NCI-H1092 treated with DMSO at 0.1 percent for 48 hours (cell line): ENCODE results near the gene CFC1.
"Not testable (repeated sequence)": the region's sequence is repeated elsewhere in the genome, so short reads cannot be mapped to it uniquely, and the experiment has no call there.

Experiments
- DNase-seq: peaks from one replicate; lab custom pipeline; 2025; lab: John Stamatoyannopoulos, UW

CFC1 gene

GRCh38 chr2:130599393-130599792 is at the start of gene CFC1:
CFC1 (minus strand) TSS chr2:130599575; CDS start chr2:130599287, 288 bp downstream.
- DNase-seq, result not testable (repeated sequence)

DNA sequence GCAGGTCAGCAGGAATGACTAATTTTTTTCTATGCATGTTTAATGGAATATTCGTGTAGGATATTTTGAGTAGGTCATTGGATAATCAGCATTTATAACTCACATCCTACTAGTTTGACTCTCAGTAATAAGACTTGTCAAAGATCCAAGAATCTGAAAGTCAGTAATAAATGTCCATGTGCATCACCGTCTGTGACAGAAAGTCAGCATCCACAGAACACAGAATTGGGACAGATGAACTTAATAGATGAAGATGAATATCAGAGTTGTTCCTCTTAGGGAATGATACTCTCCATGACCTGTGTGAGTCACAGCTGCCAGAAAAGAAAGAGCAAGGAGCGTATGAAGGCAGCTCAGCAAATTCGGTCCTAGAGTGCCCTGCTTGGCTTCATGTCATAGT is 42.3 kb upstream of the CFC1 start:
- not testable (repeated sequence) for DNase-seq

DNA sequence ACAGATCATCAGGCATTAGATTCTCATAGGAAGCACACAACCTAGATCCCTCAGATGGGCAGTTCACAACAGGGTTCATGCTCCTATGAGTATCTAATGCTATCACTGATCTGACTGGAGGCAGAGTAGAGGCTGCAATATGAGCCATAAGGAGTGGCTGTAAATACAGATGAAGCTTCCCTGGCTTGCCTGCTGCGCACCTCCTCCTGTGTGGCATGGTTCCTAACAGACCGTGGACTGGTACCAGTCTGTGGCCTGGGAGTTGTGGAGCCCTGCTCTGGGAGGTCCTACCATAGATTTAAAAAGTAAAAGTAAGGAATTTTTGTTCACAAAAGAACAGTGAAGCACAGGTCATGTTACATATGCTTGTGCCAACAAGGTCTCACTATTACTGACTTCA is 39.6 kb upstream of the CFC1 start:
- not testable (repeated sequence) for DNase-seq

GRCh38 chr2:130628784-130629475 is 29.6 kb upstream of the CFC1 start:
- not testable (repeated sequence) for DNase-seq

DNA sequence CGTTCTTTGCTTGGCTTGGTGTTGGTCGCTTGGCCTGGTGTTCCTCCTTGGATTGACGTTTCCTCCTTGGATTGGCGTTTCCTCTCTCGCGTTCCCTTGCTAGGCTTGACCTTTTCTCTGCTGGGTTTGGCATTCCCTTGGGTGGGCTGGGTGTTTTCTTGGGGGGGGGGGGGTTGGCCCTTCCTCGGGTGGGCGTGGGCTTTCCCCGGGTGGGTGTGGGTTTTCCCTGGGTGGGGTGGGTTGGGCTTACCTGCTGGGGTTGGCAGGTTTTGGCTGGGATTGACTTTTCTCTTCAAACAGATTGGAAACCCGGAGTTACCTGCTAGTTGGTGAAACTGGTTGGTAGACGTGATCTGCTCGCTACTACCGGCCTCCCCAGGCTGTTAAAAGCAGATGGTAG is 11.8 kb upstream of the CFC1 start, which contains the start of gene POTEJ:
Gene POTEJ, plus strand, starts transcription at position 301 of the 400 bp plus-strand sequence. Its CDS starts 93 bp downstream, at position 394.
- DNase-seq, result not testable (repeated sequence)

DNA sequence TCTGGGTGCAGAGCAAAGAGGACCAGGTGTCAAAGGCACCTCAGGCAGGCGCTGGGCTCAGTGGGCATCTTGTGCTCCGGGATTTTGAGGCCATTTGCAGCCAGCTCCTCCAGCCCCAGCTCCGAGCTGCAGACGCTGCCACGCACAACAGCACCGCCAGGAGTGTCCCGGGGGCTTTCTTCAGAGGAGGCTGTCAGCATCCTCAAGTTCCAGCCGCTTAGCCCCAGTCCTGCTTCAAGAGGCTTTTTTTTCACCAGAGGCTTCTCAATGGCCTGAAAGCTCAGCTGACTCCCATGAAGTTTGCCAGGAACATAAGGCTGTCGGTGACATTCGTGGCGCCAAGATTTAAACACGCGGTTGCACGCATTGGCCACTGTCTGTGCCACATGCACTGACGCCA is 11.1 kb upstream of the CFC1 start:
- not testable (repeated sequence) for DNase-seq

DNA sequence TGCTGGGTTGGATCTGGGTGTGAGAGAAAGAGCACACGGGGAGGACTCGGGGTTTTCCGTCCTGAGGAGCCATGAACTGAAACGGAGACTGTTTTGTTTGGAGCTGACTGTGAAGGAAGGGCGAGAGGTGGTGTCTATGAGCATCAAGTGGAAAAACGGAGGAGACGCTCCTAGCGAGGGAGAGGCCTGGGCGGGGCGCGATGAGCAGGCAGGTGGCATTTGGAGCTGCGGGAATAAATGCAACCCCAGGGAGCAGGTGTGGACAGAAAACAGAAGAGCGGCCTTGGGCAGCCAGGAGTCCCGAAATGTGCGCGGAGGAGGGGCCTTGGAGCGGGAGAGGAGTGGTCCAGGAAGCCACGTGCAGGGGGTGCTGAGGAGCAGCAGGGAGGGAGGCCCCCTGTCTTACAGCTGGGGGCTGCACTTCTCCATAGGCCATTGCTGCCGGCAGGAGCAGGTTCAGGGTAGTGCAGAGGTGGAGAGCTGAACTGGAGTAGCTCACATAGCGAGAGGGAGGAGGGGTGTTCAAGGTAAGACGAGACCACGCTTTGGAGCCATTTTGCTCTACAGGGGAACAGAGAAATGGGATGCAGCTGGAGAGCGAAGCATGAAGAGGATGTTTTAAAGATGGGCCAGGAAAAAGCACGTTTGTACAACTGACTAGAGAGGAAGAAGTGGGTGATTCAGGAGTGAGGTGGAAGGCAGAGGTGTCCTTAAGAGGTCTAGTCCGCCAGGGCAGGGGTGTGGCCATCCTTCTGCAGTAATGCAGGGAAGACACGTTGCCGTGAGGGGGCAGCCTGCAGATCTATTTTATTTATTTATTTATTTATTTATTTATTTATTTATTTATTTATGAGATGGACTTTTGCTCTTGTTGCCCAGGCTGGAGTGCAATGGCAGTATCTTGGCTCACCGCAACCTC is 9.9 kb upstream of the CFC1 start:
- not testable (repeated sequence) for DNase-seq

DNA sequence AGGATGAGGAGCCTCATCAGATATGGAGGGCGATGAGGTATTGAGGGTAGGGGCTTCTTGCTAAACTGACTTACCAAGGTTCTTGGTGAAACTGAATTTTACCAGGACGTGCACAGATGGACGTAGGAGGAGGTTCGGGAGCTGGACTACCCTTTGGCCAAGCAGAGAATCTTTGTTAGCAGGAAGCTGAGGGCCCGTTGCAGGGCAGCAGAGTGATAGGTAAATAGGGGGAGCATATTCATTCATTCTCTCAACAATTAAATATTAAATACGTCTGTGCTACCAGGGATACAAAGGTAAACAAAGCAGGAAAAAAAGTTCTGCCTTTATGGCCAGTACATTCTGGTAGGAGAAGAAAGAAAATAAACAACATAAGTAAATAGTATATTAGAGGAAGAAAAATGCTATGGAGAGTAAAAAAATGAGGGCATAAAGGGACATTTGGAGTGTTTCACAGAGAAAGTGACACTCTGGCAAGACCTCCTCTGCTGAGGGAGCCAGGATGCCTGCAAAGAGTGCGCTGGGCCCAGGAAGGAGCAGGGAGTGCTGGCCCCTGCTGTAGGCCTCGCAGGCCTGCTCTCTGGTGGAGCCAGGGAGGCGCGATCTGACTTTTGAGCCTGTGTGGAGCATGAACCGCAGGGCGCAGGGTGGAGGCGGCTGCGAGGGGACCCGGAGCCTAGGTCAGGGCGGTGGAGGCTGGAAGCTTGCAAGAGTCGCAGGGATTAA is 9.1 kb upstream of the CFC1 start:
- not testable (repeated sequence) for DNase-seq

GRCh38 chr2:130601648-130602302 is 2.4 kb upstream of the CFC1 start:
- not testable (repeated sequence) for DNase-seq

- not testable (repeated sequence) for DNase-seq
Observed at GRCh38 chr2:130599926-130600325, 551 bp upstream of the CFC1 start.

GRCh38 chr2:130598463-130598862 is 912 bp downstream of the CFC1 start:
- not testable (repeated sequence) for DNase-seq

GRCh38 chr2:130597994-130598393 is 1.4 kb downstream of the CFC1 start:
- DNase-seq, result not testable (repeated sequence)

DNA sequence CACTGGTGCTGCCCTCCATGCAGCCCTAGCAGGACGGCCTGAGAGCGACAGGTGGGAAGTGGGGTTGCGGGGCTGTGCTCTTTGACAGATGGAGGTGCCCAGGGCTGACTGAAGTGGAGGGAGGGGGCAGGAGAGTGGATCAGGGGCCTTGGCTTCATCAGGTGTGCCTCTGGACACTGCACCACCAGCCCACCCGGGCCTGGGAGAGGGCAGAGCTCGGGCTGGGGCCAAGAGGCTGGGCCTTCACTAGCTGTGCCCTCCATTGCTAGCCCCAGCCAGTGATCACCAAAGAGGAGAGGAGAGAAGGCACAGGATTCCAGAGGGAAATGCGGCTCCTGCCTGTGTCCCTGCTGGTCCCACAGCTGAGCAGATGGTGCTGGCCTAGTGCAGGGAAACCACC is 2.6 kb downstream of the CFC1 start:
- not testable (repeated sequence) for DNase-seq

DNA sequence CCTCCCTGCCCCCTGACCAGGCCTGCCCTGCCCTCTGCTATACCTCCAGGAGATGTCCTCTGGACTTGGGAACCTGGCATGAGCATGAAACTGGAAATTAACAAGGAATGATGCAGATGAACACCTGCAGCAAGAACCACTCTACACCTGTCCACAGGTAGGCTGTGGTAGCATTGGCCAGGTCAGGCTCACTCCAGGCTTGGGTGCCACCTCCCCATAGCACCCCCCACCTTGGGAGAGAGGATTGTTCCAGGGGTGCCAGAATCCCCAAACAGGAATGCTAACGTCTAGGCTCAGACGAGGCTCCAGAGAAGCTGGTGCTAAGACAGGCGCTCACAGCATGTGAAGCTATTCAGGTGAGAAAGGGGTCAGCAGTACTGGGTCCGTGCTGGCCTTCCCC is 5.4 kb downstream of the CFC1 start:
- not testable (repeated sequence) for DNase-seq

- not testable (repeated sequence) for DNase-seq
Observed at GRCh38 chr2:130592791-130593414, 6.5 kb downstream of the CFC1 start.

GRCh38 chr2:130590842-130591359 is 8.5 kb downstream of the CFC1 start:
- not testable (repeated sequence) for DNase-seq

DNA sequence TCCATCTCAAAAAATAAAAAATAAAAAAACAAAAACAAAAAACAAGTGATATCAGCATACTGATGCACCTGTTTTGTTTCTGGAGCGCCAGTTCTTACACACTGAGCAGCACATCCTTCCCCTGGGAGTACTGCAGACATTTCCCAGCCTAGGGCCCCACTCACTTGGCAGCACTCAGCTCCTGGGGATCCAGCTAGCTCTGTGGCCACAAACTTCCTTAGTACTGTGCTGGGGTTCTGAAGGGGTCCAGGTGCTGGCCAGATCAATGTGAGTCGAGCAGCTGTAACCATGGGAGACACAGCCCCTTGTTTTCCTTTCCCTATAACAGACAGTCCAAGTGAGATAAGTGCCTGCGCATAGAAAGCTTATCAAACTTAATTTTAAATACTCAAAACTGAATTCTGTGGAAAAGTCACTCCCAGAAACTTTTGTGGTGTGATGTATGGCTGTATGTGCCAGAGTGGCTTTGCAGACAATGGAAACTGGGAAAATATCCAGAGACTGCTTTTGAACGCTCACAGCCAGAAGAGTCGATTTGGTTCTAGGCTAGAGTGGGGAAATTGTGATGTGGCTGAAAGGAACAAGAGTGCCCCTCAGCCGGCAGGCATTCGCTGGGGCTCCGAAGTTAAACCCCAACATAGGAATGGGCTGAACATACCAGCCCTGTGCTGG is 9.1 kb downstream of the CFC1 start:
- DNase-seq, result not testable (repeated sequence)

DNA sequence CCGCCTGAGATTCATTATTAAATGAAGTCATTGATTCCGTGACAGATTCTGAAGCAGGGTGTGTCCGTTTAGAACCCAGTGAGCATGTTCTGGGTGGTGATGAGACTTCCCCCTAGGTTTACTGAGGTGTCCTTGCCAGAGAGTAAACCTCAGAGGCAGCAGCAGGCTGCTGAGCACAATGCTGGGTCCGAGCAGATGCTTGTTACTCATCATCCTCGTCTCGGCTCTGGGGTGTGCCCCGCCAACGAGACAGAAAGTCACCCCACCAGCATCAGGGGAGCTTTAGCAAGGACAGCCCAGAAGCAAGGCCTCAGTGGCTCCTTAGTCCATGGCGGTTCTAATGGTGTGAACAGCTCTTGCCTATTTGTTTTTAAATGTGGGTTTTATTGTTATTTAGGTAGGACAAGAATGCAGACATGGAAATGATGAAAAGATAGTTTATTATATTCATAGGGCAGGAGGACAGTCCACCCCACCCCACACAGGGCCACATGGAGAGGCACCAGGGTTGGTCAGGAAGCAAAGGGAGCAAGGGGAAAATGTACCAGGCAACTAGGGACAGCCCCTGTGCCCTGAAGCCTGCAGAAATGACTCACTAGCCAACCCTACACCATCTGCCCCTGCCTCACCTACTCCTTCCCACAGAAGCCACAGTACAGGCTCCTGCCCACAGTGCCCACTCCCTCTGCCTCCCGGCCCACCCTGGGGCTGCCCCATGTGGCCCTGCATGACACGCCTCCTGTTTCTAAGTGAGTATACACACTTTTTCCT is 10.5 kb downstream of the CFC1 start:
- not testable (repeated sequence) for DNase-seq

GRCh38 chr2:130584726-130585125 is 14.6 kb downstream of the CFC1 start:
- DNase-seq, result not testable (repeated sequence)
